HG02973 (cell line): ENCODE measurements around the gene C20orf141.
A peak's percentile ranks its signal among the peaks of the same experiment; 100 is the strongest.
"Not testable (repeated sequence)": the region's sequence is repeated elsewhere in the genome, so short reads cannot be mapped to it uniquely, and the experiment has no call there.

ENCODE experiments used
- ATAC-seq: cut with Tn5 transposase; IDR thresholded peaks from one replicate; pipeline ENCODE4 v1.9.1; 2021; ENCODE audit warnings: moderate library complexity; ENCODE audit not compliant: unreplicated experiment

Gene C20orf141

GRCh38 chr20:2820084-2820895 lies 5.5 kb downstream of the C20orf141 start:
- no peak for ATAC-seq

DNA sequence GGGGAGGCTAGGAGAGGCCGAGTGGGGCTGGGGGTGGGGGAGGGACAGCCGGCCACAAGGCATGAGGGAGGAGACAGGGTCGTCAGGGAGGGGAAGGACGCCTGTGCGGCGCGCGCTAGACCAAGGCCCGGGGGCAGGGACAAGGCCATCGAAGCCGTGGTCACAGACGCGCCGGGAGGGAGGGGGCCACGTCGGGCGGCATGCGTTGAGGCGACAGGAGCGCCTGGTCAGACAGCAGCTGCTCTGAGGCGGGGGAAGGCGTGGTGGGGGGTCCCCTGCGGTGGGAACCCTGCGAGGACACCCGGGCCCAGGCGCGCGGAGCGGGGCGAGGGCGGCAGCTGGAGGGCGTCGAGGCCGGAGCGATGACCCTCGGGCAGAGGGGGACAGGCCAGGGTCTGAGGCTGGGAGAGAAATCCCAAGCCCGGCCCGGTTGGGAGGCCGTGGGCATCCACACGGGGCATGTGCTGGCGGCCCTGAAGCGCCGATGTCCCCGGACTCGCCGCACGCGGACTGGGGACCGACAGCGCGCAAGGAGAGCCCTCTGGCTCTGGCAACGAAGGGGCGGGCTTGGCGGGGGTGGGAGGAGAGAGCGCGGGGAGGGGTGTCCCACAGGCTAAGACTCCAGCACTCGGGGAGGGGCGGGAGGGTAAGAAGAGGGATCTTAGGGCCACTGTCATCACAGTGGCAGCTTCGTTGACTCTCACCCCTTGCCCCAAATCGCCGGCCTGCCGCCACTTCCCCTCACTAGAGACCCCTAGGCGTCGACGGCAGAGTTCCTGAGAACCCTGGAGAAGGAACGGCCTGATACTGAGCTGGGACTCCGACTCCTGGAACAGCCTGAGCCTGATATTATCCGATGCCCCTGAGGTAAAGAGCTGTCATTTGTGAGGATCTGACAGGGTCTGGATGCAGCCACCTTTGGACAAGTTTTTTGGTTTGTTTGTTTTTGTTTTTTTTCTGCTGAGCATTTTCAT lies 6.4 kb downstream of the C20orf141 start:
- no peak for ATAC-seq

GRCh38 chr20:2822073-2822472 lies 7.3 kb downstream of the C20orf141 start:
- no peak for ATAC-seq

GRCh38 chr20:2825761-2826160 lies 11.0 kb downstream of the C20orf141 start:
- ATAC-seq, result no peak

DNA sequence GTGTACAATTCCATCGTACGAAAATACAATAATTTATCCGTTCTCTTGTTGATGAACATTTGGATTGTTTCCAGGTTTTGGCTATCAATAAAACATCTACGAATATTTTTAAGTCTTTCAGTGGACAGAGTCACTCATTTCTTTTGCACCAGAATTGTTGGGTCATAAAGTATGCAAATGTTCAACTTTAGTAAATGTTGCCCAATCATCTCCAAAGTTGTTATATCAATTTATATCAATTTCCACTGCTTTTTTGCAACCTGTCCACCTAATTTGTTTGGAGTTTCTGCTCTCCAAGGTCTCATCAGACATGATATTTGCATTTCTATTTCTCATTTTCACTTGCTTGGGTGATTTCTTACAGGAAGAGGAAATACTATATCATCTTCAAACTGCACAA lies 11.9 kb downstream of the C20orf141 start:
- no peak for ATAC-seq

- no peak for ATAC-seq
Measured at GRCh38 chr20:2829376-2829775, 14.6 kb downstream of the C20orf141 start.

- not testable (repeated sequence) for ATAC-seq
Measured at GRCh38 chr20:2831206-2831605, 16.4 kb downstream of the C20orf141 start.

DNA sequence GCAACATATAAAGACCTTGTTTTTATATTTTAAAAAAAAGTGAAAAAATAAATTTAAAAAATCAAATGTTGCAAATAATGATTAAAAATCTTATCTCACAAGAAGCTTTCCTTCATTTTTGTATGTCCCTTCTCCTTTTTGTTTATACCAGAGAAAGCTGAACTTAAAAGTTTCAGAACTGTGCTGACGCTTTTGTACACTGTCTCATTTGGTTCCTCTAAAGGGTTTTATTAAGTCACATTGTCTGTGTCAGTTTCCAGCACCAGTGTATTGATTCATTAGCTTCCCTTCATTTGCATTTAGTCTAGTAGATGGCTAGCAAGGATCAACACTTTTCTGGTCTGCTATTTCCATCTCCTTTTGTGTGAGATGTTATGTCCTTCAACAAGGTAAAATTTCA lies 19.0 kb downstream of the C20orf141 start:
- no peak for ATAC-seq

GRCh38 chr20:2834401-2835110 lies 19.8 kb downstream of the C20orf141 start:
- no peak for ATAC-seq

DNA sequence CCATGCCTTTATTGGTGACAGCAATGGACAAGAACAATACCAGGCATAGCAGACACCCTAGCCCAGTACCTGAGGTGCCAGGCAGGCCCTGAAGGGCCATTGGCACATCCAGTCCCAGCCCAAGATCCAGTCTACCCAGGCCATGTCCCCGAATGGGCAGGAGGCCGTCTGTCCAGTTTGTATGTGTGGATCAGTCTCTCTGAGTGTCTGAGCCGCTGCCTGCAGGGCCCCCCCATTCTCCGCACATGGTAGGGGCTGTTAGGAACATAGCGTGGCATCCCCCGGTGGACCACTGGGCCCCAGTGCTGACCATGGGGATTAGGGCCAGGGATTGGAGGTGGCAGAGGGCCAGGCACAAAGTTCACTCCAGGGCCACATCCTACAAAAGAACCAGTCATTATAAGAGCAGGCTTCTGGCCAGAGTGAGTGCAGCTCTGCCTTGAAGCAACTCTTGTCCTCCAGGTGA lies 20.6 kb downstream of the C20orf141 start:
- no peak for ATAC-seq

GRCh38 chr20:2836035-2836434 lies 21.2 kb downstream of the C20orf141 start:
- no peak for ATAC-seq

DNA sequence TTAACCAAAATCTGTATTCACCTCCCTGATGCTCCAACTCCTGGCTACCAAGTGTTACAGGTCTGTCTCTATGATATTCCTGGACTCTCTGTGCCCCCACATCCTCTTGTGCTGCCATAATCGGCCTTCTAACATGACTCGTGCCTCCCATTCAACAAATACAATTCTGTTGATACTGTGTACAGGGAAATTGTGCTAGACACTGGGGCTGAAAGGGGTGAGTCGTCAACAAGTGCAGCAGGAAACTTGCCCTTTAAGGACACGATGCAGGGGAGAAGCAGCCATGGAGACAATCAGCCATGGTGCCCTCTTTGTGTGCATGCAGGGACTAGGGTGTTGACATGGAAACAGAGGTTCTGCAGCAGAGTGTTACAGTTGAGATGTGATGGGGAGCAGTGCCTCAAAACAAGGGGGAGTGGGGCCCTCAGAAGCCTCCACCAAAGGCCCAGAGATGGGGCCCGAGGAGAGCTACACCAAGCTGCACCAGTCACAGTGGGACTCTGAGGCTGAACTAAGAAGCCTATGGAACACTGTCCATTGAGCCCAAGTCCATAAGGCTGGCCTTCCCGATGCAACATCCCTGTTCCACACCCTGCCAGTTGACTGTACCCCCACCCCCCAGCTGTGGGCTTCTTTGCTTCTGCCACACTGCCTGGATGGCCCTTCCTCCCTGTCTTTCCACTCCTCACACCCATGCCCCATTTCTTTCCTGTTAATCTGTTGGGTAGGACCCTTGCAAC lies 22.6 kb downstream of the C20orf141 start:
- no peak for ATAC-seq

- no peak for ATAC-seq
Measured at GRCh38 chr20:2838170-2838797, 23.5 kb downstream of the C20orf141 start.

GRCh38 chr20:2838847-2839671 lies 24.3 kb downstream of the C20orf141 start:
- ATAC-seq, result no peak

DNA sequence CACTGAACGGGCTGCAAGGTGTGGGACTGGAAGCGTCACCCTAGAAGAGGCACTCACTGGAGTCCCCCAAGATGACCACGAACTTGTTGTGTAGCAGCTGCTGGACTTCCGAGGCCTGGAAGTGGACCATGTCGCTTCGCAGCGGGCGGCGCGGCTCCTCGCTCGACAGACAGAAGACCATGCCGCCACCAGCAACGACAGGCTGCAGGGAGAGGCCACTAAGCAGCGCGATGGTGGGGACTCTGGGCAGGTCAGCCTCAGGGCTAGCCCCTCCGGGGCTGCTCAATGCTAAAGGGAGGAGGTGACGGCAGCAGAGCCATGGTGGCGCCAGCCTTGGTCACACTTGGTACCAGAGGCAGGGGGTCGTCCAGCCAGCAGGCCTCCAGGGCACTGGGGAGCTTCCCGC lies 24.9 kb downstream of the C20orf141 start:
- ATAC-seq, result no peak

DNA sequence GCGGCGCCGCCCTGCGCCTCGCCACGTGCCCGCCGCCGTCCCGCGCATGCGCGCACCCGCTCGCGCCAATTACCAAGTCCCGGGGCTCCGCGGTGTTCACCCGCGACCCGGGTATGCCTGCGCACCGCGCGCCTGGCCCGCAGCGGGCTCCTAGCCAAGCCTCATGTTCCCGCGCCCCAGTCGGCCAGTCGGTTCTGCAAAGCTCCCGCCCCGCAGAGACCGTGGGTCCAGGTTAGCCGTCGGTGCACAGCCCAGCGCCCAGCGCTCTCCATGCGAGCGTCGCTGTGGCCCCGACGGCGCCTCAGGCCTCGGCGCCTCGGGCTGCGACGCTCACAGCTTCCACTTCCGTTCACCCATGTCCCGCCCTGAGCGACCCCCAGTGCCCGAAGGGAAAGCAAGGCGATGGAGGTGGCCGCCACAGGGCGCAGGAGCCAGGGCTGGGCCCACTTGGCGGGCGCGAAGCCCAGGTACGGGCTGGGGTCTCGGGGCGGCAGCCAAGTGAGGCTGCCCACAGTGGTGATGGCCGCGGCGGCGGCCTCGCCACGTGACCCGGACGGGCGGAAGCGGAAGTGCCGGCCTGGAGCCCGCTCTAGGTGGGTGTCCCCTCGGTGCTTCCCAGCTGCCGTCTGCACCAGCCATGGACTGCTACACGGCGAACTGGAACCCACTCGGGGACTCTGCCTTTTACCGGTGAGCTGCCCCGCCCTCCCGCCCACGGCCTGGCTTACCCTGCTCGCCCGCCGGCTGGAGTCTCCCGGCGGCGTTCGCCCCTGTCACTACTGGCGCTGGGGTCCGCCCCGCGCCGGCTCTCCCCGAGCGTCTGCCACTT lies 25.6 kb downstream of the C20orf141 start, which contains the start of the genes PCED1A and VPS16:
Gene PCED1A, minus strand, starts transcription at position 518 of the 829 bp plus-strand sequence. CDS start 743 bp downstream, outside the sequence.
Gene VPS16, plus strand, starts transcription at position 608 of the 829 bp plus-strand sequence. Its CDS starts 30 bp downstream, at position 638.
- peak; percentile 88 for ATAC-seq

- peak; percentile 27 for ATAC-seq
Measured at GRCh38 chr20:2840967-2841531, 26.3 kb downstream of the C20orf141 start.
